T-cell (primary cell): ENCODE measurements around the gene MX1. TPM values are rescaled to one million over a fixed set of nuclear protein-coding genes. Genes with fewer than 3 reads are reported as not detected.
A peak's percentile ranks its signal among the peaks of the same experiment; 100 is the strongest.

Experiments used
- ATAC-seq, 4 experiments: fragments of 200-7000 bp in 3 of 4; fragments of 150-1000 bp in 1 of 4; cut with Tn5 transposase; replicated peaks in 1 of 4; 1 replicate in 3 of 4; 2 replicates in 1 of 4; pipeline ENCODE4 v1.10.0; 2021; ENCODE audit warnings: moderate library complexity in 3 of 4, mild to moderate bottlenecking in 2 of 4, moderate number of reproducible peaks in 1 of 4
- CTCF ChIA-PET, 2 donors: fragments of 300-600 bp; sonication (Branson Sonifier 250); formaldehyde crosslinking; loops; one replicate each; lab custom pipeline; 2022; ENCODE audit warnings: antibody characterized with exemption in 2 of 2; lab: Charles Lee
- POLR2A ChIA-PET, 2 donors: fragments of 300-600 bp; sonication (Branson Sonifier 250); formaldehyde crosslinking; loops; one replicate each; lab custom pipeline; 2022; ENCODE audit warnings: antibody characterized with exemption in 2 of 2; lab: Charles Lee
- DNase-seq, 35 experiments: peaks; one replicate each; pipeline versions ENCODE4 v3.0.0 to v3.0.0-alpha.2; 2013 to 2023
- H3K27ac ChIP-seq: one replicate; pipeline ENCODE4 v1.5.1; 2013; ENCODE audit warnings: low read length
- H3K27me3 ChIP-seq, 2 experiments: replicated peaks in 1 of 2; 1 replicate in 1 of 2; 2 replicates in 1 of 2; pipeline versions ENCODE4 v1.6.1 to v1.7.0; 2013; ENCODE audit warnings: low read length in 1 of 2, mixed read lengths in 1 of 2; ENCODE audit not compliant: control insufficient read depth in 2 of 2, insufficient read depth in 2 of 2; ENCODE audit errors: extremely low read depth in 1 of 2
- H3K36me3 ChIP-seq, 2 donors: 1 replicate in 1 of 2; 2 replicates in 1 of 2; pipeline versions ENCODE4 v1.6.1 to v1.7.0; 2013; ENCODE audit warnings: low read length in 1 of 2; ENCODE audit not compliant: control insufficient read depth in 2 of 2, insufficient read depth in 1 of 2; ENCODE audit errors: extremely low read depth in 1 of 2
- H3K4me1 ChIP-seq, 2 experiments: 1 replicate in 1 of 2; 2 replicates in 1 of 2; pipeline versions ENCODE4 v1.6.1 to v1.7.0; 2013; ENCODE audit warnings: low read length in 2 of 2, mixed read lengths in 1 of 2; ENCODE audit not compliant: insufficient read depth in 2 of 2, control insufficient read depth in 1 of 2; ENCODE audit errors: extremely low read depth in 1 of 2
- H3K4me3 ChIP-seq, 2 donors: 1 replicate in 1 of 2; 2 replicates in 1 of 2; pipeline versions ENCODE4 v1.5.1 to v1.7.0; 2013; ENCODE audit warnings: mild to moderate bottlenecking in 2 of 2, low read length in 1 of 2, moderate library complexity in 1 of 2; ENCODE audit not compliant: control insufficient read depth in 1 of 2; ENCODE audit errors: extremely low read depth in 1 of 2
- H3K9me3 ChIP-seq: 2 replicates; pipeline ENCODE4 v1.7.0; 2013
- H3K27ac Mint-ChIP-seq, 2 donors: one replicate each; pipeline ENCODE4 v1.8.0; 2020 to 2021; ENCODE audit warnings: mild to moderate bottlenecking in 2 of 2, mixed read lengths in 2 of 2
- H3K27me3 Mint-ChIP-seq, 2 donors: one replicate each; pipeline ENCODE4 v1.8.0; 2021 to 2022; ENCODE audit warnings: mixed read lengths in 2 of 2
- H3K36me3 Mint-ChIP-seq: one replicate; pipeline ENCODE4 v1.8.0; 2021; ENCODE audit warnings: mixed read lengths
- H3K4me1 Mint-ChIP-seq, 3 donors: one replicate each; pipeline ENCODE4 v1.8.0; 2020 to 2022; ENCODE audit warnings: mixed read lengths in 3 of 3, mild to moderate bottlenecking in 1 of 3
- H3K4me3 Mint-ChIP-seq, 3 donors: one replicate each; pipeline ENCODE4 v1.8.0; 2020 to 2022; ENCODE audit warnings: mild to moderate bottlenecking in 3 of 3, mixed read lengths in 3 of 3, moderate library complexity in 3 of 3
- H3K9me3 Mint-ChIP-seq, 3 donors: one replicate each; pipeline ENCODE4 v1.8.0; 2020 to 2022; ENCODE audit warnings: mixed read lengths in 3 of 3
- WGBS: methylation state at CpG from one replicate; pipeline ENCODE4 v1.1.5; 2013; ENCODE audit warnings: missing lambda C conversion rate; ENCODE audit not compliant: insufficient coverage; 5-methylcytosine and 5-hydroxymethylcytosine counted together
- total RNA-seq, 35 experiments: library from RNA in 6 of 35; stranded (reverse) in 6 of 35; fragments of 120-200 nt in 1 of 35; gene quantifications; one replicate each; pipeline versions ENCODE4 v1.2.1 to v1.2.4 and lab custom pipeline; 2013 to 2026

The MX1 gene
- total RNA-seq, 5 donors from 2014 or later (not counting 1 experiment from before 2014, with no cell fraction given) = 55.2 to 82.5 (median 68.7) TPM

DNA sequence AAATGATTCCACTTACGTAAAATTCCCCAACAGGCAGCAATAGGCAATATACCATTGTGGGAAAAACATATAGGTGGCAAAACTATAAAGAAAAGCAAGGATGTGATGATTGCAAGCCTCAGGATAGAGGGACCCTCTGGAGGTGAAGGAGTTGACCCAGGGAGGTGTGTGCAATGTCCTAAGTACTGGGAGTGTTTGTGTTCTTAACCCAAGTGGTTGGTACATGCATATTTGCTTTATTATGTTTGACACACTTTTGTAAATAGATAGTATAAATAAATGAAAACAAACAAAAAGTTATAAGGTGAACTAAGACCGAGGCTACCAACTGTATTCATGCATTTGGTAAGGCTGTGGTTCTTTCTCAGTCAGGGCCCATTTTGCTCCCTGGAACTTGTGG is 7.5 kb downstream of the MX1 start:
- POLR2A ChIA-PET = no interaction called here
- H3K27me3 ChIP-seq = no peaks in the 10 kb centered on the region
- Mint-ChIP-seq H3K27me3 (no peaks in the 10 kb centered on the region), H3K27ac (peak overlapping the region; percentile 22 to 24), H3K4me3 (no peak overlapping the region), H3K9me3 (no peaks in the 10 kb centered on the region), H3K4me1 (peaks cover 6 to 50% (median 44%) of the 10 kb centered on the region in 3 donors), H3K36me3 (peaks cover 86% of the 10 kb centered on the region)
- no peak for DNase-seq
- H3K4me1 ChIP-seq = no peaks in the 10 kb centered on the region
- ATAC-seq = no peak
- H3K4me3 ChIP-seq = no peak overlapping the region
- WGBS = no CpG with 5 or more reads among the region's 2 CpGs
- CTCF ChIA-PET = no interaction called here
- peaks cover 3% of the 10 kb centered on the region for H3K9me3 ChIP-seq
- H3K27ac ChIP-seq = no peak overlapping the region
- H3K36me3 ChIP-seq = peaks cover 11 to 72% of the 10 kb centered on the region in 2 donors

DNA sequence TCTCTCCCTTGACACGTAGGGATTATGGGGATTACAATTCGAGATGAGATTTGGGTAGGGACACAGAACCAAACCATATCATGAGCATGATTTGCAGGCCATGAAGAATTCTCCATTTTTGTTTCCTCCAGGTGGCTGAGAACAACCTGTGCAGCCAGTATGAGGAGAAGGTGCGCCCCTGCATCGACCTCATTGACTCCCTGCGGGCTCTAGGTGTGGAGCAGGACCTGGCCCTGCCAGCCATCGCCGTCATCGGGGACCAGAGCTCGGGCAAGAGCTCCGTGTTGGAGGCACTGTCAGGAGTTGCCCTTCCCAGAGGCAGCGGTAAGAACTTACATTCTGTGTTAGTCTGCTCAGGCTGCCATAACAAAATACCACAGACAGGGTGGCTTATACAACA is 9.7 kb downstream of the MX1 start:
- DNase-seq (no peak), ATAC-seq (no peak)
- H3K36me3 ChIP-seq = peaks cover 14 to 91% of the 10 kb centered on the region in 2 donors
- ChIA-PET POLR2A (no interaction called here), CTCF (no interaction called here)
- Mint-ChIP-seq H3K27me3 (no peaks in the 10 kb centered on the region), H3K4me1 (peaks cover 6 to 35% (median 28%) of the 10 kb centered on the region in 3 donors), H3K27ac (no peak overlapping the region), H3K36me3 (peaks cover 89% of the 10 kb centered on the region), H3K4me3 (no peak overlapping the region), H3K9me3 (no peaks in the 10 kb centered on the region)
- H3K4me3 ChIP-seq = no peak overlapping the region
- 96% methylated on average over 10 of the region's 11 CpGs for WGBS
- no peaks in the 10 kb centered on the region for H3K4me1 ChIP-seq
- H3K9me3 ChIP-seq = peaks cover 3% of the 10 kb centered on the region
- H3K27ac ChIP-seq = no peak overlapping the region
- no peaks in the 10 kb centered on the region for H3K27me3 ChIP-seq

DNA sequence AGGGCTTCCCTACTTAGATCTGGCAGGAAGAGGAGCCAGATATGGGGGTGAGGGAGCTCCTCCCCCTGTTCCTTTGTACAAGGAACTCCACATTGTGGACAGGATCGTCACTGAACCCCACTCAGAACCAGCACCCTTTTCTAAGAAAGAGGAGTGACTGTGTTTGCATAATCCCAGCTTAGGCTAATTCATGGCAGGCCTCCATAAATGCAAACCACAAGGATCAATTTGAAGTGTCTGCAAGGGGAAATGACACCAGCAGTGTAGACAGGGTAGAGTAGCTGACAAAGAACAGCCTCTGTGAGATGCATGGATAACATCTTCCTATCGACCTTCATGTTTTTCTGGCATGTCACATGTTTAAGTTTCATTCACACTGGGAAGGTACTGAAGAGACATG is 11.7 kb downstream of the MX1 start:
- Histone ChIP-seq H3K4me3 (no peak overlapping the region), H3K27me3 (no peaks in the 10 kb centered on the region), H3K9me3 (peaks cover 3% of the 10 kb centered on the region), H3K36me3 (peaks cover 17 to 93% of the 10 kb centered on the region in 2 donors), H3K27ac (no peak overlapping the region), H3K4me1 (no peaks in the 10 kb centered on the region)
- ChIA-PET CTCF (no interaction called here), POLR2A (interaction anchor here in 1 of 2 donors (0.5 kb wide), 1 partner anchor 64 kb away, joined by 8 read pairs; no protein-coding TSS in a partner anchor)
- Mint-ChIP-seq H3K36me3 (peaks cover 89% of the 10 kb centered on the region), H3K9me3 (no peaks in the 10 kb centered on the region), H3K4me3 (no peak overlapping the region), H3K27me3 (no peaks in the 10 kb centered on the region), H3K27ac (peak overlapping the region in 1 of 2 donors; percentile 46), H3K4me1 (peaks cover 6 to 21% (median 21%) of the 10 kb centered on the region in 3 donors)
- ATAC-seq (no peak), DNase-seq (no peak)
- WGBS = 86% methylated on average over 1 of the region's 2 CpGs

DNA sequence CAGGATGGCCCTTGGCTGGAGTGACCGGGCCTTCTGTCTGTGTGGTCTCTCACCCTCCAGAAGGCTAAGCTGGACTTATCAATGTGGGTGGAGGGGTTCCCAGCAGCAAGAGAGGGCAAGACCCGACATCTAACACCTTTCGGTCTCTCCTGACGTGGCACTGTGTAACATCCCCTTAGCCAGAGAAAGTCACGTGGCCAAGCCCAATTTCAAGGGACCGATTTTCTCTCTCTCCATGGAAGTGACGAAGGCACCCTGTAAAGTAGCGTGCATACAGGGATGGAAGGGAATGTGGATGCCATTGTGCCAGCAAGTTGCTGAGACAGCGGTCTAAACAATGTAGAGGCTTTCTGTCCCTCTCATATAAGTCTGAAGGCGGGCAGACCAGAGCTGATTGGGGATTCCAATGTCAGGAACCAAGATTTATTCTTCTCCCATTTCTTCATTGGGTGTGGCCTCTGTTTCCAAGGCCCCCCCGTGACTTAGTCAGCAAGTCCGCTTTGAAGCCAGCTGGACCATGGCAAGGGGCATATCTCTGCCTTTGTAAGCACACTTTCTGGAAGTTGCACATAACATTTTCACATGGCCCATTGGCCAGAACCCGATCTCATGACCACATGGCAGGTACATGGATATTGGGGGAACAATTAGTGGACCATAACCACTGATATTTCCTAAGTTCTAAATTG is 12.5 kb downstream of the MX1 start:
- H3K36me3 Mint-ChIP-seq = peaks cover 89% of the 10 kb centered on the region
- H3K4me3 Mint-ChIP-seq = no peak overlapping the region
- Histone ChIP-seq H3K27ac (no peak overlapping the region), H3K4me1 (no peaks in the 10 kb centered on the region), H3K36me3 (peaks cover 13 to 93% of the 10 kb centered on the region in 2 donors), H3K9me3 (peaks cover 3% of the 10 kb centered on the region), H3K4me3 (no peak overlapping the region), H3K27me3 (no peaks in the 10 kb centered on the region)
- POLR2A ChIA-PET = no interaction called here
- 97% methylated on average over 5 of the region's 13 CpGs for WGBS
- ATAC-seq (no peak), DNase-seq (no peak)
- H3K4me1 Mint-ChIP-seq = peaks cover 0 to 14% (median 13%) of the 10 kb centered on the region in 3 donors
- H3K27ac Mint-ChIP-seq = no peak overlapping the region
- CTCF ChIA-PET = no interaction called here
- no peaks in the 10 kb centered on the region for H3K9me3 Mint-ChIP-seq
- H3K27me3 Mint-ChIP-seq = no peaks in the 10 kb centered on the region

DNA sequence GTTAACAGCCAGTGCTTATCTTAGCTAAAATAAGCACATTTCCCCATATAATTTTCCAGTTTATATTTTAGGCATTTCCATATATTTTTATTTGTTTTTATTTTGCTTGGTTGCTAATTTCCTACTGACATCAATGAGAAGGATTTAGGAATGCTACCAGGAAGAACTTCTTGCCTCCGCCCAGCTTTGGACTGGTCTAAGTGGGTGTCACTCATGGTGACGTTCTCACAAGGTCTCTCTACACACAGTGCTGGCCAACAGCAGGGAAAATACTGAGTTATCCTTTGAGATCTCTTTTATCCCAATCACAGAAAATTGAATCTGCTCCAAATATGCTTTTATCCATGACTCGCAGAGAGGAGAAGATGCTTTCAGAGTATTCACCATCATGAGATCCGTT is 13.2 kb downstream of the MX1 start:
- no peaks in the 10 kb centered on the region for H3K9me3 Mint-ChIP-seq
- 87% methylated on average over 2 of the region's 4 CpGs for WGBS
- H3K36me3 ChIP-seq = peaks cover 11 to 88% of the 10 kb centered on the region in 2 donors
- H3K27me3 ChIP-seq = no peaks in the 10 kb centered on the region
- no peak overlapping the region for H3K4me3 Mint-ChIP-seq
- peaks cover 3% of the 10 kb centered on the region for H3K9me3 ChIP-seq
- H3K4me3 ChIP-seq = no peak overlapping the region
- no peaks in the 10 kb centered on the region for H3K27me3 Mint-ChIP-seq
- H3K4me1 ChIP-seq = no peaks in the 10 kb centered on the region
- H3K36me3 Mint-ChIP-seq = peaks cover 87% of the 10 kb centered on the region
- ATAC-seq (no peak), DNase-seq (no peak)
- ChIA-PET CTCF (no interaction called here), POLR2A (no interaction called here)
- H3K4me1 Mint-ChIP-seq = peaks cover 0 to 12% (median 10%) of the 10 kb centered on the region in 3 donors
- H3K27ac Mint-ChIP-seq = no peak overlapping the region
- no peak overlapping the region for H3K27ac ChIP-seq

DNA sequence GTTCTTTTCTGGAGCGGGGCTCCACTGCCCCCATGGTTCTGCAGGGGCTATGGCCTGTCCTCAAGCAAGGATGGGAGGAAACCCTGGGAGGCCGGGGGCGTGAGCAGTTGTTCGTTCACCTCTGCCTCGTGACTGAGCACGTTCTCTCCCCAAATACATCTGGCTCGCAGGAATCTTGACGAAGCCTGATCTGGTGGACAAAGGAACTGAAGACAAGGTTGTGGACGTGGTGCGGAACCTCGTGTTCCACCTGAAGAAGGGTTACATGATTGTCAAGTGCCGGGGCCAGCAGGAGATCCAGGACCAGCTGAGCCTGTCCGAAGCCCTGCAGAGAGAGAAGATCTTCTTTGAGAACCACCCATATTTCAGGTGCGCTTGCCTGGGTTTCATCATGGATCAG is 15.5 kb downstream of the MX1 start:
- Mint-ChIP-seq H3K4me1 (peaks cover 0 to 2% (median 0%) of the 10 kb centered on the region in 3 donors), H3K4me3 (no peak overlapping the region), H3K36me3 (peaks cover 87% of the 10 kb centered on the region), H3K27me3 (no peaks in the 10 kb centered on the region), H3K9me3 (no peaks in the 10 kb centered on the region), H3K27ac (no peak overlapping the region)
- H3K4me3 ChIP-seq = no peak overlapping the region
- H3K27me3 ChIP-seq = no peaks in the 10 kb centered on the region
- no peak overlapping the region for H3K27ac ChIP-seq
- ChIA-PET CTCF (no interaction called here), POLR2A (no interaction called here)
- 93% methylated on average over 14 of the region's 14 CpGs for WGBS
- no peaks in the 10 kb centered on the region for H3K9me3 ChIP-seq
- DNase-seq = no peak
- peaks cover 11 to 88% of the 10 kb centered on the region in 2 donors for H3K36me3 ChIP-seq
- no peaks in the 10 kb centered on the region for H3K4me1 ChIP-seq
- no peak for ATAC-seq
